Upper lobe of right lung (tissue), 1 donor: ENCODE results near the gene EHD1. TPM values are rescaled to one million over a fixed set of nuclear protein-coding genes. Genes with fewer than 3 reads are reported as not detected.

Experiments used
- ATAC-seq: fragments of 200-7000 bp; cut with Tn5 transposase; one replicate; pipeline ENCODE4 v1.9.1; 2020; ENCODE audit warnings: mild to moderate bottlenecking, moderate library complexity
- DNase-seq: peaks from one replicate; pipeline ENCODE4 v3.0.0-alpha.2; 2020
- H3K27ac ChIP-seq: fragments of 200-600 bp; one replicate; pipeline ENCODE4 v1.8.0; 2022
- H3K27me3 ChIP-seq: fragments of 200-600 bp; one replicate; pipeline ENCODE4 v1.8.0; 2022; ENCODE audit warnings: mild to moderate bottlenecking
- H3K36me3 ChIP-seq: fragments of 200-600 bp; one replicate; pipeline ENCODE4 v1.8.0; 2022
- H3K4me1 ChIP-seq: fragments of 200-600 bp; one replicate; pipeline ENCODE4 v1.8.0; 2022
- H3K4me3 ChIP-seq: fragments of 200-600 bp; one replicate; pipeline ENCODE4 v1.8.0; 2022; ENCODE audit warnings: mild to moderate bottlenecking
- H3K9me3 ChIP-seq: fragments of 200-600 bp; one replicate; pipeline ENCODE4 v1.8.0; 2022
- intact Hi-C: fragments of 100-400 bp; cut with DNase I; formaldehyde crosslinking; loops from one replicate; pipeline ENCODE4 v1.11.0; 2022
- total RNA-seq: library from RNA; stranded (reverse); fragmentation: NEBNext Ultra II Directional; extraction: Animal tissue kit (Norgen Biotek cat#: 25700); gene quantifications from one replicate; pipeline ENCODE4 v1.2.1, GENCODE V29; 2021
- TF ChIP-seq, protein P1 (sequence below): fragments of 200-600 bp; IDR thresholded peaks from one replicate; pipeline ENCODE4 v1.8.0; 2022; ENCODE audit warnings: antibody characterized with exemption
- donor health status: DM: no; HTN: yes; CAD: no; lungs with severe emphysema.

Gene EHD1
- total RNA-seq, 1 donor from 2014 or later = 94.6 TPM

DNA sequence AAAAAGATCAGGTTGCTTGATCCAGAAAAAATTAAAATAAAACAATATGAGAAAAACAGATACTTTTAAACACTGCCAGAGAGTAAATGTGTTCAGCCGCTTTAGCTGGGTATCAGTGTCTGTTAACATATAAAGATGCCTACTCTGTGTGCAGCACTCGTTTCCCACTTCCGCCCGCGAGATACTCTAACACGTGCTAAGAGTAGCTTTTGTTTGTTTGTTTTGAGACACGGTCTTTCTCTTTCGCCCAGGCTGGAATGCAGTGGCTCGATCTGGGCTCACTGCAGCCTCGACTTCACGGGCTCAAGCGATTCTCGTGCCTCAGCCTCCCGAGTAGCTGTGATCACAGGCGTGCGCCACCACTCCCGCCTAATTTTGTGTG, 67.5 kb downstream of the EHD1 start:
- DNase-seq = no peak
- peak overlapping the region; percentile 71 for H3K27ac ChIP-seq

DNA sequence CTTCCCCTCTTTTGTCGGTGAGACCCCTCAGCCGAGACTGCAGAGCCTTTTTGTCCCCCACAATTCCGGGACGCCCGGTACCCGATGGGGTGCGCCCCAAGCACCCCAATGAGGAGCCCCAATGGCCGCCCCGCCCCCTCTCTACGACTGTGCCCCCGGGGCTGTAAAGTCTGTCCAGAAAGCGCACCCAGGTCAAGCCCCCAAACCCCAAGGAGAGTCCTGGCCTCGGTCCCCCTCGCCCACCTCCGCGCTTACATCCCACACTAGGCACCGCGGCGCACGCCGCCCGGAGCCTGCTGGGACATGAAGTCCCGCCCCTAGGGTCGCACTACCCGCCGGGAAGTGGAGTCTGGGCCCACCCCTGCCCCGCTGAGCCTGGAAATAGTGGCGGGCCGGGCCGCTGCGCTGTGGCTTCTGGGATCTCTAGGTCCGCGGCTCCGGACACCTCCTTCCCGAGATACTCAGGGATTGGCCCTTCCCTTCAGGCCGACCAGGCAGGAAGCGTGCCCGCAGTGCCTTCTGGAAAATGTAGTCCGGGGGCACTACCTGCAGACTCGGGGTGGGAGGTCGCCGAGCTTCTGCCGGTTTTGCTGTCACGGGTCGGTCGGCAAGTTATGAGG, 68.0 kb downstream of the EHD1 start, which contains the start of gene MEN1:
TSS of gene MEN1 (minus strand) at position 281 of the 620 bp plus-strand sequence. CDS start 442 bp downstream, outside the sequence.
- TF ChIP-seq, protein P1, sequence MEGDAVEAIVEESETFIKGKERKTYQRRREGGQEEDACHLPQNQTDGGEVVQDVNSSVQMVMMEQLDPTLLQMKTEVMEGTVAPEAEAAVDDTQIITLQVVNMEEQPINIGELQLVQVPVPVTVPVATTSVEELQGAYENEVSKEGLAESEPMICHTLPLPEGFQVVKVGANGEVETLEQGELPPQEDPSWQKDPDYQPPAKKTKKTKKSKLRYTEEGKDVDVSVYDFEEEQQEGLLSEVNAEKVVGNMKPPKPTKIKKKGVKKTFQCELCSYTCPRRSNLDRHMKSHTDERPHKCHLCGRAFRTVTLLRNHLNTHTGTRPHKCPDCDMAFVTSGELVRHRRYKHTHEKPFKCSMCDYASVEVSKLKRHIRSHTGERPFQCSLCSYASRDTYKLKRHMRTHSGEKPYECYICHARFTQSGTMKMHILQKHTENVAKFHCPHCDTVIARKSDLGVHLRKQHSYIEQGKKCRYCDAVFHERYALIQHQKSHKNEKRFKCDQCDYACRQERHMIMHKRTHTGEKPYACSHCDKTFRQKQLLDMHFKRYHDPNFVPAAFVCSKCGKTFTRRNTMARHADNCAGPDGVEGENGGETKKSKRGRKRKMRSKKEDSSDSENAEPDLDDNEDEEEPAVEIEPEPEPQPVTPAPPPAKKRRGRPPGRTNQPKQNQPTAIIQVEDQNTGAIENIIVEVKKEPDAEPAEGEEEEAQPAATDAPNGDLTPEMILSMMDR = no peak
- no peaks in the 10 kb centered on the region for H3K9me3 ChIP-seq
- no peaks in the 10 kb centered on the region for H3K4me1 ChIP-seq
- intact Hi-C loops = no loop called here
- H3K36me3 ChIP-seq = peaks cover 11% of the 10 kb centered on the region
- no peaks in the 10 kb centered on the region for H3K27me3 ChIP-seq
- H3K27ac ChIP-seq = peak within 1 kb of the TSS; percentile 71
- DNase-seq (peak; percentile 98), ATAC-seq (peak; percentile 99)
- H3K4me3 ChIP-seq = peak within 1 kb of the TSS; percentile 77

More for the DNA sequence above, 67.5 kb downstream of the EHD1 start:
- no peak for ATAC-seq
- peaks cover 6% of the 10 kb centered on the region for H3K36me3 ChIP-seq
- H3K9me3 ChIP-seq = no peaks in the 10 kb centered on the region
- H3K4me3 ChIP-seq = peak overlapping the region; percentile 77
- H3K27me3 ChIP-seq = no peaks in the 10 kb centered on the region
- intact Hi-C loops = no loop called here
- no peaks in the 10 kb centered on the region for H3K4me1 ChIP-seq
- TF ChIP-seq, protein P1 = no peak

DNA sequence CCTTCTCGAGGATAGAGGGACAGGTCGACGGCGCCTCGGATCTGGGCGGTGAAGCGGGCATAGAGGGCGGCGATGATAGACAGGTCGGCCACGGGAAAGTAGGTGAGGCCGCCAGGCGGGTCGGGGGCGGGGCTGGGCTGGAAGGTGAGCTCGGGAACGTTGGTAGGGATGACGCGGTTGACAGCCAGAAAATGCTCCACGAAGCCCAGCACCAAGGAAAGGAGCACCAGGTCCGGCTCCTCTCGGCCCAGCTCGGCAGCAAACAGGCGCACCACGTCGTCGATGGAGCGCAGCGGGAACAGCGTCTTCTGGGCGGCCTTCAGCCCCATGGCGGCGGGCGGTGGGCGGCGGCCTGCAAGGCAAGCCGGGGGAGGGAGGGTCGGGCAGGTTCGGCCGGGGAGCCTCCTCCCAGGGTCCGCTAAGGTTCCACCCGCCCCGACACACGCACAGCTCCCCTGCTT, 68.6 kb downstream of the EHD1 start:
- DNase-seq = no peak

DNA sequence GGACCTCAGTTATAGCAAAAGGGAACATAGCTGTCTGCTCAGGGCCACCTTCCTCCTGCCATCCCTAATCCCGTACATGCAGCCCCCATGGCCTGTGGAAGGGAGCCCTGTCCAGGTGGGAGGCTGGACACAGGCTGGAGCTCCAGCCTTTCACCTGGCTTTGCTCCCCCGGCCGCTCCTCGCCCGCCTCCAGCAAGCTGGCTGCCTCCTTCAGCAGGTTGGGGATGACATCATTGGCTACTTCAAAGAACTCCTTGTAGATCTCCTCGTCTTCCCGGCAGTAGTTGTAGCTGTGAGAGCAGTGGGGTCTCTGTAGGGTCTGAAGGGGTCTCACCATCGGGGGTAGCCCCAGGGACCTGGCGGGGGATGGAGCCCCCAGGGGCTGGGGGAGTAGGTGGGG, 72.9 kb downstream of the EHD1 start:
- no peaks in the 10 kb centered on the region for H3K9me3 ChIP-seq
- peaks cover 20% of the 10 kb centered on the region for H3K4me1 ChIP-seq
- H3K27ac ChIP-seq = no peak overlapping the region
- H3K36me3 ChIP-seq = peaks cover 19% of the 10 kb centered on the region
- DNase-seq (no peak), ATAC-seq (no peak)
- intact Hi-C loops = no loop called here
- TF ChIP-seq, protein P1 = no peak
- H3K4me3 ChIP-seq = no peak overlapping the region
- no peaks in the 10 kb centered on the region for H3K27me3 ChIP-seq

More for the DNA sequence above, 68.6 kb downstream of the EHD1 start:
- H3K4me1 ChIP-seq = no peaks in the 10 kb centered on the region
- peak; percentile 21 for ATAC-seq
- no peaks in the 10 kb centered on the region for H3K9me3 ChIP-seq
- intact Hi-C loops = no loop called here
- peak overlapping the region; percentile 71 for H3K27ac ChIP-seq
- peak overlapping the region; percentile 77 for H3K4me3 ChIP-seq
- H3K27me3 ChIP-seq = no peaks in the 10 kb centered on the region
- peaks cover 12% of the 10 kb centered on the region for H3K36me3 ChIP-seq
- TF ChIP-seq, protein P1 = no peak

DNA sequence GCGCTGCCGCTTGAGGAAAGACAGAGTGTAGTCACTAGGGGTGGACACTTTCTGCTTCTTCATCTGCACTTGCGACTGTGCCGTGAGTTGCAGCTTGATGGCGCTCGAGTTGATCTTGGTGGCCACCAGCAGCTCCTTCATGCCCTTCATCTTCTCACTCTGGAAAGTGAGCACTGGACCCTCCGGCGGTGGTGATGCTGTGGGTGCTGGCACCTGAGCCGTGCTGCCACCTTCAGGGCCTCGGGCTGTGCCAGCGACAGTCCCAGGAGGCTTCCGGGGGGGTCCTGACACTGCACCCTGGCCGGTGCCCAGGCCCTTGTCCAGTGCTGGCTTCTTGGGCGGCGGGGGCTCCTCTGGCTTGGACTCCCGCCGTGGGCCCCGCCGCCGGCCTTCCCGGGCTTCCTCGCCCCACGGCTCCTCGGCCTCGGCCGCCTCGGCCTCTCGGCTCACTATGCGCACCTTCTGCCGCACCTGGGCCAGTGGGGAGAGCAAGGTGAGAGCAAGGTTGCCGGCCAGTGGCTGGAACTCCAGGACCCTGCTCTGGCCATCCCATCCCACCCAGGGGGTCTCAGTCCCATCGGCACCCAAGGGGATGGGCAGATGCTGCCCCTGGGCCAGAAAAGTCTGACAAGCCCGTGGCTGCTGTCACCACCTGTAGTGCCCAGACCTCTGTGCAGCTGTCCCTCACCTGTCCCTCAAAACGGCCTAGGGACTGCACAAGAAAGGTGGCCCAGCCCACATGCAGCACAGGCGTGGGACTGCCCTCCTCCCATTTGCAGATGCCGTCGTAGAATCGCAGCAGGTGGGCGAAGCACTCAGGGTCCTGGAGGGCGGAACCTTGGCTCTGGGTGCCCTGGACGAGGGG, 73.8 kb downstream of the EHD1 start:
- no peak for ATAC-seq

More for the DNA sequence above, 73.8 kb downstream of the EHD1 start:
- H3K4me1 ChIP-seq = peaks cover 20% of the 10 kb centered on the region
- TF ChIP-seq, protein P1 = no peak
- peaks cover 22% of the 10 kb centered on the region for H3K36me3 ChIP-seq
- DNase-seq = no peak
- peak overlapping the region; percentile 57 for H3K4me3 ChIP-seq
- no peaks in the 10 kb centered on the region for H3K9me3 ChIP-seq
- no peaks in the 10 kb centered on the region for H3K27me3 ChIP-seq
- peak overlapping the region; percentile 70 for H3K27ac ChIP-seq
- intact Hi-C loops = no loop called here
